Calu3 (cell line): ENCODE data around the gene DPEP2. TPM values are rescaled to one million over a fixed set of nuclear protein-coding genes. Genes with fewer than 3 reads are reported as not detected.

Experiments used
- BruUV-seq: library from RNA; stranded (reverse); fragments of 400-500 nt; replicated peaks from 2 replicates; lab custom pipeline; 2021; lab: Mats Ljungman, UMichigan
- CTCF ChIA-PET: fragments of 300-600 bp; sonication (Branson Sonifier 250); formaldehyde crosslinking; loops from one replicate; lab custom pipeline; 2022; ENCODE audit warnings: antibody characterized with exemption; lab: Charles Lee
- DNase-seq: peaks from one replicate; pipeline ENCODE4 v3.0.0; 2022
- H3K27ac Mint-ChIP-seq: one replicate; pipeline ENCODE4 v1.8.0; 2022; ENCODE audit warnings: mixed read lengths; ENCODE audit not compliant: unreplicated experiment
- H3K27me3 Mint-ChIP-seq: one replicate; pipeline ENCODE4 v1.8.0; 2022; ENCODE audit warnings: mixed read lengths; ENCODE audit not compliant: unreplicated experiment
- H3K36me3 Mint-ChIP-seq: one replicate; pipeline ENCODE4 v1.8.0; 2022; ENCODE audit warnings: mild to moderate bottlenecking, moderate library complexity, mixed read lengths; ENCODE audit not compliant: insufficient read depth, unreplicated experiment
- H3K4me1 Mint-ChIP-seq: one replicate; pipeline ENCODE4 v1.8.0; 2022; ENCODE audit warnings: mild to moderate bottlenecking, low read depth, mixed read lengths; ENCODE audit not compliant: unreplicated experiment
- H3K4me3 Mint-ChIP-seq: one replicate; pipeline ENCODE4 v1.8.0; 2022; ENCODE audit warnings: mild to moderate bottlenecking, low read depth, moderate library complexity, mixed read lengths; ENCODE audit not compliant: unreplicated experiment
- H3K9me3 Mint-ChIP-seq: one replicate; pipeline ENCODE4 v1.8.0; 2022; ENCODE audit warnings: low read depth, mixed read lengths; ENCODE audit not compliant: unreplicated experiment
- intact Hi-C: fragments of 100-400 bp; cut with micrococcal nuclease; formaldehyde crosslinking; loops from one replicate; pipeline ENCODE4 v1.10.0; 2022; ENCODE audit not compliant: unreplicated experiment
- total RNA-seq: library from RNA; stranded (reverse); gene quantifications from 2 replicates; pipeline ENCODE4 v1.2.3, GENCODE V29; 2022
- TF ChIP-seq, protein P1 (sequence below): fragments of 200-600 bp; IDR thresholded peaks from one replicate; pipeline ENCODE4 v1.8.0; 2022; ENCODE audit warnings: antibody characterized with exemption; ENCODE audit not compliant: unreplicated experiment

Gene DPEP2
- total RNA-seq, 1 experiment from 2014 or later: not detected

DNA sequence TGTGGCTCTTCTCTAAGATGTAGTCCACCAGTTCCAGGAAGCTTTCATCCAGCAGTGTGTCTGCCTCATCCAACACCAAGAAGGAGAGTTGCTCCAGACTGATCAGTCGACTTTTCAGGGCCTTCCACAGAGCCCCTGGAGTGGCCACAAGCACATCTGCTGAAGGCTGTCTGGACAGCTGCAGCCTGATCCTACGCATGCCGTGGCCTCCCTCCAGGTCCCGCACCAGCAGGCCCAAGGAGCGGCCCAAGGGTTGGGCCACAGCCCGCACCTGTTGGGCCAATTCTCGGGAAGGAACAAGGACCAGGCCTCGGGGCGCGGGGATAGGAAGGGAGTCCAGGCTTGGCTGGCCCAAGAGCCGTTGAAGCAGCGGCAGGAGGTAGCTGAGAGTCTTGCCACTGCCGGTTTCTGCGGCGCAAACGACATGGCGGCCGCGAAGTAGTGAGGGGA is 23.0 kb upstream of the DPEP2 start:
- H3K27ac Mint-ChIP-seq: peak overlapping the region; percentile 90

DNA sequence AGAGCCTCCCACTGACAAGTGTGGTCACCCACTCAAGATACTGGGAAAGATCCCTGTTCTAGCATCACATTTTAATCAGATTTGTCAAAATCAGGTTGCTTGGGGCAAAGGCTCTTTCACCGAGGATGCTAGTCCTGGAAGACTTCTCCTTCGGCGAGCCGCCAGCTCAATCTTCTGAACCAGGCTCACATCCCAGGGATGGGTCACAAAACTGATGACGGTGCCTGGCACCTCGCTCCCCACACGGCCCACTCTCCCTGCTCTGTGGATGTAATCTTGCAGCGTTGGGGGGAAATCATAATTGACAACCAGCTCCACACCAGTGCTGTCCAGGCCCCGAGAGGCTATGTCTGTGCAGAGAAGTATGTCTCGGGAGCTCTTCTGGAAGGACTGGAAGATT is 22.2 kb upstream of the DPEP2 start:
- DNase-seq: no peak
- TF ChIP-seq, protein P1, sequence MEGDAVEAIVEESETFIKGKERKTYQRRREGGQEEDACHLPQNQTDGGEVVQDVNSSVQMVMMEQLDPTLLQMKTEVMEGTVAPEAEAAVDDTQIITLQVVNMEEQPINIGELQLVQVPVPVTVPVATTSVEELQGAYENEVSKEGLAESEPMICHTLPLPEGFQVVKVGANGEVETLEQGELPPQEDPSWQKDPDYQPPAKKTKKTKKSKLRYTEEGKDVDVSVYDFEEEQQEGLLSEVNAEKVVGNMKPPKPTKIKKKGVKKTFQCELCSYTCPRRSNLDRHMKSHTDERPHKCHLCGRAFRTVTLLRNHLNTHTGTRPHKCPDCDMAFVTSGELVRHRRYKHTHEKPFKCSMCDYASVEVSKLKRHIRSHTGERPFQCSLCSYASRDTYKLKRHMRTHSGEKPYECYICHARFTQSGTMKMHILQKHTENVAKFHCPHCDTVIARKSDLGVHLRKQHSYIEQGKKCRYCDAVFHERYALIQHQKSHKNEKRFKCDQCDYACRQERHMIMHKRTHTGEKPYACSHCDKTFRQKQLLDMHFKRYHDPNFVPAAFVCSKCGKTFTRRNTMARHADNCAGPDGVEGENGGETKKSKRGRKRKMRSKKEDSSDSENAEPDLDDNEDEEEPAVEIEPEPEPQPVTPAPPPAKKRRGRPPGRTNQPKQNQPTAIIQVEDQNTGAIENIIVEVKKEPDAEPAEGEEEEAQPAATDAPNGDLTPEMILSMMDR: no peak
- intact Hi-C loops: no loop called here
- no peak overlapping the region for H3K27ac Mint-ChIP-seq
- peaks cover 13% of the 10 kb centered on the region for H3K4me1 Mint-ChIP-seq
- CTCF ChIA-PET: interaction anchor here (1.1 kb wide), 1 partner anchor 19 kb away, joined by 3 read pairs; no protein-coding TSS in a partner anchor
- peak overlapping the region; percentile 83 for H3K4me3 Mint-ChIP-seq
- peaks cover 1% of the 10 kb centered on the region for H3K27me3 Mint-ChIP-seq
- no TSS peak for BruUV-seq
- H3K36me3 Mint-ChIP-seq: peaks cover 42% of the 10 kb centered on the region
- no peaks in the 10 kb centered on the region for H3K9me3 Mint-ChIP-seq

More for the DNA sequence above, 23.0 kb upstream of the DPEP2 start:
- Mint-ChIP-seq H3K4me3 (peak overlapping the region; percentile 83), H3K4me1 (peaks cover 13% of the 10 kb centered on the region), H3K36me3 (peaks cover 49% of the 10 kb centered on the region), H3K9me3 (no peaks in the 10 kb centered on the region), H3K27me3 (no peaks in the 10 kb centered on the region)
- DNase-seq: no peak
- intact Hi-C loops: no loop called here
- TF ChIP-seq, protein P1: no peak
- CTCF ChIA-PET: interaction anchor here (1.1 to 1.2 kb wide), 2 partner anchors 16 to 20 kb away, joined by 3 read pairs; no protein-coding TSS in a partner anchor
- BruUV-seq: no TSS peak

DNA sequence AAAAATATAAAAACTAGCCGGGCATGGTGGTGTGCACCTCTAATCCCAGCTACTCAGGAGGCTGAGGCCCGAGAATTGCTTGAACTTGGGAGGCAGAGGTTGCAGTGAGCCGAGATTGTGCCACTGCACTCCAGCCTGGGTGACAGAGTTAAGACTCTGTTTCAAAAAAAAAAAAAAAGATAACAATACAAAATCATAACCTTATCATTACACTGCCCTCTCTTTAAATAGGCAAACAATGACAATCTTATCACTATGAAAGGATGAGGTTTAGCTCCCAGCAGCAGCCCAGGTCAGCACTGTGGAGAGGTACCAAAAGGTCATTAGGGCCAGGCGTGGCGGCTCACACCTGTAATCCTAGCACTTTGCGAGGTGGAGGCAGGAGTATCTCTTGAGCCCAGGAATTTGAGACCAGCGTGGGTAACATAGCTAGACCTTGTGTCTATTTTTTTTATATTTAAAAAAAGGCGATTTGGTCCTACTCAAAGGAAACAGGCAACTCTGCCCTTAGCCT is 19.9 kb upstream of the DPEP2 start:
- no peak for DNase-seq
- H3K27ac Mint-ChIP-seq: no peak overlapping the region
- BruUV-seq: no TSS peak
- H3K27me3 Mint-ChIP-seq: peaks cover 13% of the 10 kb centered on the region
- TF ChIP-seq, protein P1: no peak
- intact Hi-C loops: no loop called here
- H3K36me3 Mint-ChIP-seq: peaks cover 38% of the 10 kb centered on the region
- no peaks in the 10 kb centered on the region for H3K9me3 Mint-ChIP-seq
- H3K4me3 Mint-ChIP-seq: no peak overlapping the region
- peaks cover 13% of the 10 kb centered on the region for H3K4me1 Mint-ChIP-seq
- CTCF ChIA-PET: no interaction called here

DNA sequence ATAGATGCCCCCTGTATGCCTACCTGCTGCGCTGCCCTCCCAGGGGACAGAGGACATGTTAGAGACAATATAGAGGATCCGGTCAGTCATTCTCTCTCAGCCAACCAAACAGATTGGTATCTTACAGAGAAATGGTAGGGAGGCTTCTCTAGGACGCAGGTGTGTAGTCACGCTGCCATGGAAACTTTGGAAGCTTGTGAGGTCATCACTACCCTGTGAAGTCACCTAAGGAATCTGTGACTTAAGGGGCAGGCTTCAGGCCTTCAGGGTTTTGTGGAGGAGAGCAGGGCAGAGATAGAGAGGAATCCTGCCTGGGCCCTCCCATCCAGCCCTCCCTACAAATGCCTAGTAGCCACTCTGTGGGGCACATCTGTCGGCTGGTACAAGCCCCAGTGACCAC is 16.4 kb upstream of the DPEP2 start, which contains the start of gene DPEP2NB:
DPEP2NB (minus strand) TSS at position 231 of the 400 bp plus-strand sequence; CDS start at position 90, 141 bp downstream.
- no peak for DNase-seq
- no peak within 1 kb of the TSS for H3K27ac Mint-ChIP-seq
- peaks cover 19% of the 10 kb centered on the region for H3K27me3 Mint-ChIP-seq
- TF ChIP-seq, protein P1: no peak
- no peaks in the 10 kb centered on the region for H3K4me1 Mint-ChIP-seq
- H3K9me3 Mint-ChIP-seq: no peaks in the 10 kb centered on the region
- BruUV-seq: no TSS peak
- CTCF ChIA-PET: no interaction called here
- no peak within 1 kb of the TSS for H3K4me3 Mint-ChIP-seq
- H3K36me3 Mint-ChIP-seq: peaks cover 4% of the 10 kb centered on the region
- intact Hi-C loops: no loop called here
